ENCODE results near the gene RILP. TPM values are rescaled to one million over a fixed set of nuclear protein-coding genes. Genes with fewer than 3 reads are reported as not detected.

RILP gene
- polyA plus RNA-seq, 1 donor (not counting 4 experiments of a cell fraction or from before 2014, with no cell fraction given), result 3.2 TPM

- Histone ChIP-seq H3K4me3 (ENCODE audit: control insufficient read depth in 2 of 3, extremely low read depth in 1 of 3, insufficient read depth in 2 of 3, low read depth in 1 of 3, low read length in 3 of 3) (no peak overlapping the region), H3K36me3 (ENCODE audit: control insufficient read depth in 2 of 2, extremely low read depth in 1 of 2, insufficient read depth in 2 of 2, low read length in 2 of 2) (no peaks in the 10 kb centered on the region), H3K9me3 (ENCODE audit: control insufficient read depth, low read depth, low read length) (no peaks in the 10 kb centered on the region), H2AFZ (ENCODE audit: control insufficient read depth, low read length) (no peak overlapping the region), H3K9me1 (ENCODE audit: control insufficient read depth, extremely low read depth, insufficient read depth, low read length) (no peaks in the 10 kb centered on the region), H3K4me2 (ENCODE audit: control insufficient read depth, extremely low read depth, insufficient read depth, low read depth, low read length) (no peak overlapping the region), H3K9ac (ENCODE audit: control insufficient read depth, extremely low read depth, insufficient read depth, low read length) (no peak overlapping the region), H3K27me3 (ENCODE audit: control insufficient read depth, extremely low read depth, insufficient read depth, low read length) (peaks cover 6% of the 10 kb centered on the region), H3K27ac (ENCODE audit: control insufficient read depth, insufficient read depth, low read length) (no peak overlapping the region), H4K20me1 (ENCODE audit: control insufficient read depth, extremely low read depth, insufficient read depth, low read length) (no peaks in the 10 kb centered on the region), H3K79me2 (ENCODE audit: control insufficient read depth, insufficient read depth, low read length) (no peaks in the 10 kb centered on the region), H3K4me1 (ENCODE audit: control insufficient read depth, extremely low read depth, insufficient read depth, low read length) (peaks cover 16% of the 10 kb centered on the region)
- no peak for FAIRE-seq
- DNase-seq (ENCODE audit: low read depth, low spot score), result no peak
- dilution Hi-C loops (cut with MboI; ENCODE audit: extremely low pct_ligation_motif_present, low sequenced_read_pairs), result no loop called here
- TF ChIP-seq CTCF (optimal IDR thresholded peaks at IDR 0.05 in 1 of 3, IDR thresholded peaks at IDR 0.05 in 1 of 3, conservative IDR thresholded peaks at IDR 0.05 in 1 of 3; ENCODE audit: extremely low read depth in 1 of 3, insufficient read depth in 2 of 3, low read length in 3 of 3), result no peak
- no peak for TF ChIP-seq EZH2 (IDR thresholded peaks at IDR 0.05; ENCODE audit: low read length)
These were observed 9.2 kb downstream of the RILP start for GRCh38 chr17:1640329-1641064.

- no peak for FAIRE-seq
- dilution Hi-C loops (cut with MboI; ENCODE audit: extremely low pct_ligation_motif_present, low sequenced_read_pairs), result no loop called here
- no peak for TF ChIP-seq EZH2 (IDR thresholded peaks at IDR 0.05; ENCODE audit: low read length)
- TF ChIP-seq CTCF (optimal IDR thresholded peaks at IDR 0.05 in 1 of 3, IDR thresholded peaks at IDR 0.05 in 1 of 3, conservative IDR thresholded peaks at IDR 0.05 in 1 of 3; ENCODE audit: extremely low read depth in 1 of 3, insufficient read depth in 2 of 3, low read length in 3 of 3), result no peak
These were observed 10.0 kb downstream of the RILP start for GRCh38 chr17:1639549-1640180.

More at GRCh38 chr17:1639549-1640180, 10.0 kb downstream of the RILP start:
- peaks cover 6% of the 10 kb centered on the region for H3K27me3 ChIP-seq (ENCODE audit: control insufficient read depth, extremely low read depth, insufficient read depth, low read length)
- no peak for DNase-seq (ENCODE audit: low read depth, low spot score)
- no peak overlapping the region for H3K9ac ChIP-seq (ENCODE audit: control insufficient read depth, extremely low read depth, insufficient read depth, low read length)
- no peaks in the 10 kb centered on the region for H4K20me1 ChIP-seq (ENCODE audit: control insufficient read depth, extremely low read depth, insufficient read depth, low read length)
- no peak overlapping the region for H3K27ac ChIP-seq (ENCODE audit: control insufficient read depth, insufficient read depth, low read length)
- no peaks in the 10 kb centered on the region for H3K36me3 ChIP-seq (ENCODE audit: control insufficient read depth in 2 of 2, extremely low read depth in 1 of 2, insufficient read depth in 2 of 2, low read length in 2 of 2)
- H3K79me2 ChIP-seq (ENCODE audit: control insufficient read depth, insufficient read depth, low read length), result no peaks in the 10 kb centered on the region
- H3K9me1 ChIP-seq (ENCODE audit: control insufficient read depth, extremely low read depth, insufficient read depth, low read length), result no peaks in the 10 kb centered on the region
- H3K9me3 ChIP-seq (ENCODE audit: control insufficient read depth, low read depth, low read length), result no peaks in the 10 kb centered on the region
- no peak overlapping the region for H3K4me3 ChIP-seq (ENCODE audit: control insufficient read depth in 2 of 3, extremely low read depth in 1 of 3, insufficient read depth in 2 of 3, low read depth in 1 of 3, low read length in 3 of 3)
- no peak overlapping the region for H3K4me2 ChIP-seq (ENCODE audit: control insufficient read depth, extremely low read depth, insufficient read depth, low read depth, low read length)
- H3K4me1 ChIP-seq (ENCODE audit: control insufficient read depth, extremely low read depth, insufficient read depth, low read length), result peaks cover 13% of the 10 kb centered on the region
- no peak overlapping the region for H2AFZ ChIP-seq (ENCODE audit: control insufficient read depth, low read length)

Measured in keratinocyte (primary cell).